IMR-90 (cell line): ENCODE data around the gene RB1.

ENCODE experiments used
- BHLHE40 ChIP-seq: fragments of 150-350 bp; IDR thresholded peaks from 2 replicates; pipeline ENCODE4 v1.6.1; 2016; ENCODE audit warnings: mild to moderate bottlenecking, low read depth, low read length
- CEBPB ChIP-seq: IDR thresholded peaks from 2 replicates; pipeline ENCODE4 v1.6.1; 2012; ENCODE audit warnings: low read depth, low read length, improper control_type of control experiment
- CHD1 ChIP-seq: IDR thresholded peaks from 2 replicates; pipeline ENCODE4 v1.6.1; 2012; ENCODE audit warnings: low read depth, low read length, improper control_type of control experiment
- CTCF ChIP-seq: conservative IDR thresholded peaks from 2 replicates; pipeline ENCODE4 v1.5.1; 2012; ENCODE audit warnings: mild to moderate bottlenecking, low read depth, low read length, improper control_type of control experiment
- MAZ ChIP-seq: IDR thresholded peaks from 2 replicates; pipeline ENCODE4 v1.6.1; 2012; ENCODE audit warnings: low read depth, mild to moderate bottlenecking, low read length, improper control_type of control experiment, moderate library complexity, borderline replicate concordance
- MXI1 ChIP-seq: IDR thresholded peaks from 2 replicates; pipeline ENCODE4 v1.6.1; 2012; ENCODE audit warnings: low read depth, mild to moderate bottlenecking, low read length, moderate library complexity, borderline replicate concordance
- POLR2A ChIP-seq: IDR thresholded peaks from 2 replicates; pipeline ENCODE4 v1.6.1; 2012; ENCODE audit warnings: mild to moderate bottlenecking, low read depth, low read length
- RAD21 ChIP-seq: IDR thresholded peaks from 2 replicates; pipeline ENCODE4 v1.6.1; 2012; ENCODE audit warnings: low read length, improper control_type of control experiment
- RFX5 ChIP-seq: IDR thresholded peaks from 2 replicates; pipeline ENCODE4 v1.8.0; 2012; ENCODE audit warnings: low read depth, mild to moderate bottlenecking, low read length, moderate library complexity
- SMC3 ChIP-seq: fragments of 150-350 bp; IDR thresholded peaks from 2 replicates; pipeline ENCODE4 v1.6.1; 2016; ENCODE audit warnings: low read depth, mild to moderate bottlenecking, antibody characterized with exemption, low read length, moderate library complexity

- TF ChIP-seq RAD21 (no peak), POLR2A (no peak), CTCF (no peak), RFX5 (no peak), CHD1 (no peak), MAZ (no peak), SMC3 (no peak), BHLHE40 (no peak), CEBPB (no peak), MXI1 (no peak)
Measured at GRCh38 chr13:48318821-48319511, 15.4 kb downstream of the RB1 start.
